ENCODE results near the gene ZSCAN21. TPM values are rescaled to one million over a fixed set of nuclear protein-coding genes. Genes with fewer than 3 reads are reported as not detected.

Gene ZSCAN21
- total RNA-seq, 2 experiments from 2014 or later: 5.6 to 7.5 TPM

- H3K4me3 ChIP-seq (ENCODE audit: low read depth, low read length, poor library complexity, severe bottlenecking): no peak overlapping the region
- ChIA-PET CTCF (ENCODE audit: unreplicated experiment) (no interaction called here), POLR2A (interaction anchor here (1.0 kb wide), 1 partner anchor 9 kb away, joined by 4 read pairs; no protein-coding TSS in a partner anchor)
- no peak overlapping the region for H3K4me2 ChIP-seq (ENCODE audit: low read length)
- TF ChIP-seq CTCF (conservative IDR thresholded peaks at IDR 0.05; ENCODE audit: low read length) (no peak), EZH2phosphoT487 (IDR thresholded peaks at IDR 0.05; ENCODE audit: borderline replicate concordance, low read depth, low read length) (no peak)
- H4K20me1 ChIP-seq (ENCODE audit: insufficient read depth, low read length): no peaks in the 10 kb centered on the region; the same call in 1 of the 2 replicates
- H3K36me3 ChIP-seq (ENCODE audit: insufficient read depth, low read length): peaks cover 87% of the 10 kb centered on the region
- H3K4me1 ChIP-seq (ENCODE audit: insufficient read depth, low read length, poor library complexity, severe bottlenecking): no peaks in the 10 kb centered on the region
- no peaks in the 10 kb centered on the region for H3K9me2 ChIP-seq (ENCODE audit: insufficient read depth, low read length)
- no peak overlapping the region for H2AFZ ChIP-seq (ENCODE audit: low read length)
- DNase-seq (ENCODE audit: low spot score): no peak
- H3K9me3 ChIP-seq (ENCODE audit: low read length): no peaks in the 10 kb centered on the region
- intact Hi-C loops (cut with micrococcal nuclease; ENCODE audit: unreplicated experiment): no loop called here
- no TSS peak for BruUV-seq (replicated peaks)
- no peaks in the 10 kb centered on the region for H3K79me2 ChIP-seq (ENCODE audit: insufficient read depth, low read depth, low read length)
- no peak overlapping the region for H3K27ac ChIP-seq (ENCODE audit: low read depth, low read length, poor library complexity, severe bottlenecking)
Observed at GRCh38 chr7:100027197-100027596, 22.4 kb upstream of the ZSCAN21 start.

- no peaks in the 10 kb centered on the region for H3K4me1 ChIP-seq (ENCODE audit: insufficient read depth, low read length, poor library complexity, severe bottlenecking)
- H3K79me2 ChIP-seq (ENCODE audit: insufficient read depth, low read depth, low read length): no peaks in the 10 kb centered on the region
- TF ChIP-seq CTCF (conservative IDR thresholded peaks at IDR 0.05; ENCODE audit: low read length) (no peak), EZH2phosphoT487 (IDR thresholded peaks at IDR 0.05; ENCODE audit: borderline replicate concordance, low read depth, low read length) (no peak)
- no peaks in the 10 kb centered on the region for H3K9me2 ChIP-seq (ENCODE audit: insufficient read depth, low read length)
- no peaks in the 10 kb centered on the region for H3K9me3 ChIP-seq (ENCODE audit: low read length)
- POLR2A ChIA-PET: interaction anchor here (0.6 to 1.0 kb wide), 3 partner anchors 12 to 15 kb away, joined by 3 to 4 read pairs (median 3); partner anchors contain the start of gene ZKSCAN1
- no peaks in the 10 kb centered on the region; the same call in 1 of the 2 replicates for H4K20me1 ChIP-seq (ENCODE audit: insufficient read depth, low read length)
- no peak overlapping the region for H3K27ac ChIP-seq (ENCODE audit: low read depth, low read length, poor library complexity, severe bottlenecking)
- BruUV-seq (replicated peaks): no TSS peak
- DNase-seq (ENCODE audit: low spot score): no peak
- no peak overlapping the region for H3K4me2 ChIP-seq (ENCODE audit: low read length)
- peaks cover 83% of the 10 kb centered on the region for H3K36me3 ChIP-seq (ENCODE audit: insufficient read depth, low read length)
- CTCF ChIA-PET (ENCODE audit: unreplicated experiment): no interaction called here
- no peak overlapping the region for H3K4me3 ChIP-seq (ENCODE audit: low read depth, low read length, poor library complexity, severe bottlenecking)
- intact Hi-C loops (cut with micrococcal nuclease; ENCODE audit: unreplicated experiment): no loop called here
- no peak overlapping the region for H2AFZ ChIP-seq (ENCODE audit: low read length)
Observed at GRCh38 chr7:100029596-100029995, 20.0 kb upstream of the ZSCAN21 start.

- H3K9me3 ChIP-seq (ENCODE audit: low read length): no peaks in the 10 kb centered on the region
- H2AFZ ChIP-seq (ENCODE audit: low read length): no peak overlapping the region
- peaks cover 73% of the 10 kb centered on the region for H3K36me3 ChIP-seq (ENCODE audit: insufficient read depth, low read length)
- H3K4me2 ChIP-seq (ENCODE audit: low read length): no peak overlapping the region
- DNase-seq (ENCODE audit: low spot score): no peak
- BruUV-seq (replicated peaks): no TSS peak
- H3K9me2 ChIP-seq (ENCODE audit: insufficient read depth, low read length): no peaks in the 10 kb centered on the region
- ChIA-PET CTCF (ENCODE audit: unreplicated experiment) (no interaction called here), POLR2A (interaction anchor here (0.5 kb wide), 1 partner anchor 631 kb away, joined by 4 read pairs; no protein-coding TSS in a partner anchor)
- H3K4me3 ChIP-seq (ENCODE audit: low read depth, low read length, poor library complexity, severe bottlenecking): no peak overlapping the region
- H3K79me2 ChIP-seq (ENCODE audit: insufficient read depth, low read depth, low read length): no peaks in the 10 kb centered on the region
- intact Hi-C loops (cut with micrococcal nuclease; ENCODE audit: unreplicated experiment): no loop called here
- no peaks in the 10 kb centered on the region for H3K4me1 ChIP-seq (ENCODE audit: insufficient read depth, low read length, poor library complexity, severe bottlenecking)
- no peaks in the 10 kb centered on the region for H4K20me1 ChIP-seq (ENCODE audit: insufficient read depth, low read length)
- H3K27ac ChIP-seq (ENCODE audit: low read depth, low read length, poor library complexity, severe bottlenecking): no peak overlapping the region
- TF ChIP-seq CTCF (conservative IDR thresholded peaks at IDR 0.05; ENCODE audit: low read length): no peak
- TF ChIP-seq EZH2phosphoT487 (IDR thresholded peaks at IDR 0.05; ENCODE audit: borderline replicate concordance, low read depth, low read length): no peak
Observed at GRCh38 chr7:100033526-100033925, 16.0 kb upstream of the ZSCAN21 start.
